T-helper 1 cell treated with Interleukin-12 subunit alpha and Interleukin-12 subunit beta and Interleukin-4 antibody, amounts not matched to agents 30 μg/mL and 1 μg/mL, for 36 hours (primary cell): Measurements from ENCODE around the gene IFITM5.
"Not testable (repeated sequence)": the region's sequence is repeated elsewhere in the genome, so short reads cannot be mapped to it uniquely, and the experiment has no call there.

Experiments
- H3K27ac Mint-ChIP-seq: one replicate; pipeline ENCODE4 v1.8.0; 2021; ENCODE audit warnings: mild to moderate bottlenecking, mixed read lengths
- H3K27me3 Mint-ChIP-seq: one replicate; pipeline ENCODE4 v1.8.0; 2021; ENCODE audit warnings: low read depth, mixed read lengths
- H3K36me3 Mint-ChIP-seq: one replicate; pipeline ENCODE4 v1.8.0; 2021; ENCODE audit warnings: low read depth, mixed read lengths
- H3K4me1 Mint-ChIP-seq: one replicate; pipeline ENCODE4 v1.8.0; 2021; ENCODE audit warnings: low read depth, mixed read lengths
- H3K4me3 Mint-ChIP-seq: one replicate; pipeline ENCODE4 v1.8.0; 2021; ENCODE audit warnings: mild to moderate bottlenecking, moderate library complexity, mixed read lengths
- H3K9me3 Mint-ChIP-seq: one replicate; pipeline ENCODE4 v1.8.0; 2021; ENCODE audit warnings: mixed read lengths

Gene IFITM5

GRCh38 chr11:319121-319887, 20.0 kb upstream of the IFITM5 start:
- Mint-ChIP-seq H3K4me1 (peaks cover 25% of the 10 kb centered on the region), H3K4me3 (peak overlapping the region; percentile 78), H3K27ac (peak overlapping the region; percentile 67), H3K36me3 (peaks cover 30% of the 10 kb centered on the region)
- H3K9me3 Mint-ChIP-seq, H3K27me3 Mint-ChIP-seq: not testable (repeated sequence)

GRCh38 chr11:318405-319120, 19.2 kb upstream of the IFITM5 start:
- H3K27me3 Mint-ChIP-seq, H3K27ac Mint-ChIP-seq, H3K9me3 Mint-ChIP-seq, H3K4me3 Mint-ChIP-seq: not testable (repeated sequence)
- Mint-ChIP-seq H3K36me3 (peaks cover 36% of the 10 kb centered on the region), H3K4me1 (peaks cover 25% of the 10 kb centered on the region)

- Mint-ChIP-seq H3K27ac (peak overlapping the region; percentile 90), H3K4me1 (peaks cover 33% of the 10 kb centered on the region), H3K36me3 (peaks cover 36% of the 10 kb centered on the region), H3K4me3 (peak overlapping the region; percentile 91)
- not testable (repeated sequence) for H3K27me3 Mint-ChIP-seq, H3K9me3 Mint-ChIP-seq
Observed at GRCh38 chr11:317668-318404, 18.5 kb upstream of the IFITM5 start.

- Mint-ChIP-seq H3K36me3 (peaks cover 38% of the 10 kb centered on the region), H3K4me1 (peaks cover 38% of the 10 kb centered on the region), H3K4me3 (peak overlapping the region; percentile 91), H3K9me3 (no peaks in the 10 kb centered on the region), H3K27me3 (no peaks in the 10 kb centered on the region), H3K27ac (peak overlapping the region; percentile 90)
Observed at GRCh38 chr11:316891-317301, 17.6 kb upstream of the IFITM5 start.

- Mint-ChIP-seq H3K27me3 (no peaks in the 10 kb centered on the region), H3K36me3 (peaks cover 38% of the 10 kb centered on the region), H3K9me3 (no peaks in the 10 kb centered on the region), H3K27ac (peak overlapping the region; percentile 90), H3K4me3 (peak overlapping the region; percentile 91), H3K4me1 (peaks cover 41% of the 10 kb centered on the region)
Observed at GRCh38 chr11:316031-316701, 16.8 kb upstream of the IFITM5 start.

- Mint-ChIP-seq H3K4me1 (peaks cover 39% of the 10 kb centered on the region), H3K27me3 (no peaks in the 10 kb centered on the region), H3K4me3 (peak overlapping the region; percentile 98), H3K27ac (peak overlapping the region; percentile 97), H3K36me3 (peaks cover 38% of the 10 kb centered on the region), H3K9me3 (no peaks in the 10 kb centered on the region)
Observed at GRCh38 chr11:315516-315994, 16.2 kb upstream of the IFITM5 start.

GRCh38 chr11:315051-315481, 15.7 kb upstream of the IFITM5 start:
- peaks cover 34% of the 10 kb centered on the region for H3K4me1 Mint-ChIP-seq
- H3K27me3 Mint-ChIP-seq, result no peaks in the 10 kb centered on the region
- peaks cover 34% of the 10 kb centered on the region for H3K36me3 Mint-ChIP-seq
- no peaks in the 10 kb centered on the region for H3K9me3 Mint-ChIP-seq
- peak overlapping the region; percentile 98 for H3K4me3 Mint-ChIP-seq
- H3K27ac Mint-ChIP-seq, result peak overlapping the region; percentile 97

GRCh38 chr11:314554-314875, 15.2 kb upstream of the IFITM5 start:
- not testable (repeated sequence) for H3K27me3 Mint-ChIP-seq, H3K9me3 Mint-ChIP-seq
- Mint-ChIP-seq H3K27ac (peak overlapping the region; percentile 97), H3K36me3 (peaks cover 37% of the 10 kb centered on the region), H3K4me1 (peaks cover 33% of the 10 kb centered on the region), H3K4me3 (peak overlapping the region; percentile 98)

- Mint-ChIP-seq H3K4me3 (peak within 1 kb of the TSS; percentile 98), H3K36me3 (peaks cover 42% of the 10 kb centered on the region), H3K9me3 (no peaks in the 10 kb centered on the region), H3K27me3 (no peaks in the 10 kb centered on the region), H3K27ac (peak within 1 kb of the TSS; percentile 97), H3K4me1 (peaks cover 35% of the 10 kb centered on the region)
Observed at GRCh38 chr11:313787-314553, 14.6 kb upstream of the IFITM5 start, which contains the start of gene IFITM1. Gene IFITM1 (plus strand): TSS chr11:314040. CDS start chr11:314171, 131 bp downstream.

GRCh38 chr11:313304-313786, 14.0 kb upstream of the IFITM5 start:
- no peaks in the 10 kb centered on the region for H3K9me3 Mint-ChIP-seq
- peak overlapping the region; percentile 98 for H3K4me3 Mint-ChIP-seq
- no peaks in the 10 kb centered on the region for H3K27me3 Mint-ChIP-seq
- H3K27ac Mint-ChIP-seq, result peak overlapping the region; percentile 97
- peaks cover 46% of the 10 kb centered on the region for H3K36me3 Mint-ChIP-seq
- H3K4me1 Mint-ChIP-seq, result peaks cover 35% of the 10 kb centered on the region

GRCh38 chr11:312092-312816, 12.9 kb upstream of the IFITM5 start:
- Mint-ChIP-seq H3K27me3 (no peaks in the 10 kb centered on the region), H3K36me3 (peaks cover 44% of the 10 kb centered on the region), H3K9me3 (no peaks in the 10 kb centered on the region), H3K27ac (peak overlapping the region; percentile 97), H3K4me1 (peaks cover 35% of the 10 kb centered on the region), H3K4me3 (peak overlapping the region; percentile 98)

- not testable (repeated sequence) for H3K27me3 Mint-ChIP-seq, H3K9me3 Mint-ChIP-seq
- Mint-ChIP-seq H3K36me3 (peaks cover 33% of the 10 kb centered on the region), H3K4me3 (peak overlapping the region; percentile 98), H3K4me1 (peaks cover 33% of the 10 kb centered on the region), H3K27ac (peak overlapping the region; percentile 97)
Observed at GRCh38 chr11:311013-311748, 11.9 kb upstream of the IFITM5 start.
